AML-193 (cell line): ENCODE data around the gene KCNN3.

Experiments
- DNase-seq, 2 experiments: peaks; one replicate each; lab custom pipeline; 2025; lab: John Stamatoyannopoulos, UW

KCNN3 gene

GRCh38 chr1:154792899-154793298 lies 77.2 kb downstream of the KCNN3 start:
- DNase-seq: no peak

- no peak for DNase-seq
These were observed 78.6 kb downstream of the KCNN3 start for GRCh38 chr1:154791292-154792166.

GRCh38 chr1:154788886-154789285 lies 81.2 kb downstream of the KCNN3 start:
- no peak for DNase-seq

GRCh38 chr1:154788110-154788870 lies 81.8 kb downstream of the KCNN3 start:
- no peak for DNase-seq

- no peak for DNase-seq
These were observed 83.1 kb downstream of the KCNN3 start for GRCh38 chr1:154786804-154787570.

DNA sequence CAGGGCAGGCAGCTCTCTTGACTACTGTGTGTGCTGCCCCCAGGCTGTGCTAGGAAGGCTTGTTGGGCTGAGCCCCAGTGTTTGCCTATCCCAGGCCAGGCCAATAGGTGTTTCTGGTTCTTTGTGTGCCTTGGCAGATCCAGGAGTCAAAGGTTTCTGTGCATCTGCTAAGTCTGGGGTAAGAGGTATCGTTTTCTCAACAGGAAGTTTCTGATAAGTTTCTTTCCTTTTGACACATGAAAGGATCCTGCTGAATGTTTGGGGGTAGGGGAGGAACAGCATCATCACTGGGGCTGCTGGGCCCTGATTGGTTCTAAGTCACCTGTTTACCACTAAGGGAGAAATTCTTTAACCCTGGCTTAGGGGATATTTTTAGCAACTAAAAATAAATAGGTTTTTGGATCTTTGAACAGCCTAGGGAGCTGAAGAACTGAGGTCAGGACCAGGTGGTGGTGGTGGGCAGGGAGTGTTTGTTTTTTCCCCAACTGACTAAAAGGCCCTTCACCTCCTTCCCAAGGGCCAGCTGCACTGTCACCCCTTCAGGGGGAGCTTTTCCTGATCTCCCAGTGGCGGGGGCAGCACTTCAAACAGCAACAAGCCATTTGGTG lies 85.1 kb downstream of the KCNN3 start:
- no peak for DNase-seq

- DNase-seq: no peak
These were observed 85.7 kb downstream of the KCNN3 start for GRCh38 chr1:154784416-154784815.

DNA sequence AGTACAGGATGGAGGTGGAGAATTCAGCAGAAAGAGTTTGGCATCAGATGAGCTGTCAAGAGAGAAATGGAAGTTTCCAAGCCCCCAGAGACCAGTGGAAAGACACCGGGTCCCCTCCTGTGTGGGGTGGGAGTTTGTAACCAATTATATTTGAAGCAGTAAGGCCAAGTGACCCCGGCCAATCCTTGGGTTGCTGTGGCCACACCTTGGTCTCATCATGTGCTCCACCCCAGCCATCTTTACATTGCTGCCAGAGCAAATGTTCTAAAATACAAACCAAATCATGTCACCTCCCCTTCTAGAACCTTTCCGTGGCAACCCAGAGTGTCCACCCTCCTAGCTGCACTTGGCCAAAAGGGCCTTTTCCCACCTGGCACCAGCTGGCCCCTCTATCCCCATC lies 86.1 kb downstream of the KCNN3 start:
- DNase-seq: no peak

DNA sequence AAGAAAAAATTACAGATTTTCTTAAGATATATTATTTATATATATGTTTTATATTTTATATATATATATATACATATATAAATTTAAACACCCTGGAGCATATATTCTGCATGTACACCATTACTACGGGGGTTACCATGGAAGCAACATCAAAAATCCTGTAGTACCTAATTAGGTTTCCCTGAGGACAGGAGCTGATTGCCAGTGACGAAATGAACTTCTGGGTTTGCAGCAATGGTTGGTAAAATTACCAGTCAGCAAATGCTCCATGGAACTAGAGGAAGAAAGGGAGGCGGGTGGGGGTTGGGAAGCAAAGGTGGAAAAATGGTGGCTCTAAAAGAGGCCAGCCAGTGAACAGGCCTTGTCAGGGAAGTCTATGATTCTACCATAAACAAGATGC lies 89.5 kb downstream of the KCNN3 start:
- DNase-seq: no peak

DNA sequence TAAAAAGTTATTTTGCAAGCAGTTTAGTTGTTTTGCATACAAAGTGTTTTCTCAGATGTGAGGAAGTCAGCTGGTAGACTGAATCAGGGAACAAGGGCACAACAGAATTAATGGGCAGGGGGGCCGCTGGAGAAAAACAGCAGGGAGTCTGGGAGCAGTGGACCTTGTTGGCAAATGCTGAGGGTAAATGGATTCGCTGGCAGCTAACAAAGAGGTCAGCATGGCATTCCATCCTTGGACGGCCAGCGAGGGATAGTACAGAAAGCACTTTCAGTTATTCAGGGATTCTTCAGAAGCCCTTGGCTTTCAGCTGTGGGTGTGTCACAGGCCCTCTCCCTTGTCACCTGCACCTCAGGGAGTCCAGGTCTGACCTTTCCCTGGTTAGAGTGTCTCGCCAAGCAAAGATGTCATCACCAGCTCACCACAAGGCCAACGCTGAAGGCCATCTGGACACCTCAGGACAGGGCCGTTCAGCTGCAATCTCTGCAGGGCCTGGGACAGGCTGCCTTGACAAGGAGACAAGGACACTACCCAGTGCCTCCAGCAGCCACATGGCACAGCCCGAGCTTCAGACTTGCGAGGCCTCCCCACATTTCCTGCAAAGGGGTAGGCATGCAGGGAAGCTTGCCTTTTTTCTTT lies 90.4 kb downstream of the KCNN3 start:
- DNase-seq: no peak

GRCh38 chr1:154778944-154779343 lies 91.1 kb downstream of the KCNN3 start:
- no peak for DNase-seq

- DNase-seq: no peak
These were observed 91.8 kb downstream of the KCNN3 start for GRCh38 chr1:154778275-154778674.

DNA sequence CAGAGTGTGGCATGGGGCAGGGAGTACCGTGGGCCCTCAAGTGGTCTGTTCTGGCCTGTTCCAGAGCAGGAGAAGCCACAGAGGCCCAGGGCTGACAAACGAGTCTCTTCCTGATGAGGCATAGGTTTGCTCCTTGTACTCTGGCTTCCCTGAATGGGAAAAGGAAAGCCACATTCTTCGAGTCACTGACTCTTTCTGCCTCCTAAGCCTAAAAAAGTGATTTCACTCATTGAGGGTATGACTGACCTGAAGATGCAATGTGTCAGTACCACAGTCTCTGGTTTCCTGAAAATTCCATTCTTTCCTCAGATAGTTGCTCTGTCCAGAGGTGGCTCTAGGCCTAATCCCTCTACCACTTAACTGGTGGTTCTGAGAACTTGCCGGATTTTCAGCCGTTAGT lies 92.3 kb downstream of the KCNN3 start:
- no peak for DNase-seq

DNA sequence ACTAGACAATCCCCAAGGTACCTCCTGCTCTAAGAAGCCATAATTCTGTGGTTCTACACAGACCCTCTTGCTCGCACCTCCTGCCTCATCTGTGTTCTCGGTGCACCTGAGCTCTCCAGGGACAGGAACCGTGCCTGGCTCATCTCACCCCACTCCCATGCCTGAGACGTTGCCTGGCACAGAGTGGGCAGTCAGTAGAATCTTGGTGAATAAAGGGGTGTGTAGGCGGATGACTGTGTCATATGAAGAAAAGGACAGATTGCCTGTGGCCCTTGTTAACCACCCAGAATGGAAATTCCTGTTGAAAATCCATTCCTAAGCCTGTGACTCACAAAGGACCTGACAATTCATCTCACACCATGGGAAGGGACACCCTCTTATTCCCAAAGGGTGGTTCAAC lies 92.9 kb downstream of the KCNN3 start:
- no peak for DNase-seq

GRCh38 chr1:154775621-154776605 lies 94.2 kb downstream of the KCNN3 start:
- no peak for DNase-seq

DNA sequence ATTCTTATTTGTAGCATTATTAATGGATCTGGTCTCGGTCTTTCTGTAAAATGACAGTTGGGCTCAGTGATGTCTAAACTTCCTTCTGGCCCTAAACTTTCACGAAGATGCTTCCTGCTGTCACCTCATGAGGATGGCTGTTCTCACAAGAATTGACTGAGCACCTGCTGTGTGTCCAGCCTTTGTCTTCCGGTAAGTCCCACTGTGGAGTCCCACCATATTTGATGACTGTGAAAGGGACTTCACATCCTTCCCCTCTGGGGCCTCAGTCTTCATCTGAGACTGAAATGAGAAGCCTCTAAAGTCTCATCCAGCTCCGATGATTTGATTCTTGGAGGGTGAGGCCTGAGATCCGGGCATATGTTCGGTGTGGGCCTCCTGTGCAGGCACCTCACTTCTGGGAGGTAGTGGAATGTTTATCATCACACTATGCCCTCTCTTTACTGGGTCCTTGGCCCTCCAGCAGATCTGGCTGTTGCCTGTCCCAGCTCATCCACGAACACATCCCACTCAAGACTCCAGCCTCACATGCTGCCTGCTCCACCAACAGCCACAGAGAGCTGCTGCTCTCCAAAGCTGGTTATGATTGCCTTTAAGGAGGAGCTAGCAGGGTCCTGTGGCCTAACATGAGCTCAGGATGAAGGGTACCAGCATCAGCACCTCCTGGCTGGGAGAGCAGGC lies 95.8 kb downstream of the KCNN3 start:
- DNase-seq: no peak

DNA sequence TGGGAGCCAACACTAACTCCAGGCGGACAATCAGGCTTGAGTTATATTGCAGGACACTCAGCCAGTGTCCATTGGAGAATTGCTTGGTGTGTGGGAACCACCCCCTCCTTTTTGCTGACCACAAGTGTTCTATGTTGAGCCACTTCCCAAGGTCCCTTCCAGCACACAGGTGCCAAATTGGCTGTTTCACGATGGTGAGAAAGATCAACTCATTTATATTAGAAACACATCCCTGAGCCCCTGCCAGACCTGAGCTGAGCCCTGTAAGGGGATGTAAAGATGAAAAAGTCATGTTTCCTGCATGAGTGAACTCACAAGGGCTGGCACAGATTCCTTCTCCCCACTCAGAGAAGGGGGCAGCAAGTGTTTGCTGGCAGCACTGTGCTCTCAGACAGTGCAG lies 96.5 kb downstream of the KCNN3 start:
- no peak for DNase-seq

GRCh38 chr1:154772606-154773506 lies 97.2 kb downstream of the KCNN3 start:
- no peak for DNase-seq

GRCh38 chr1:154772056-154772455 lies 98.0 kb downstream of the KCNN3 start:
- DNase-seq: no peak
